Right lobe of liver (tissue), 6 donors: ENCODE measurements around the gene HELT. TPM values are rescaled to one million over a fixed set of nuclear protein-coding genes. Genes with fewer than 3 reads are reported as not detected.
"Not testable (repeated sequence)": the region's sequence is repeated elsewhere in the genome, so short reads cannot be mapped to it uniquely, and the experiment has no call there.

Experiments
- ATAC-seq, 4 donors: fragments of 200-7000 bp; cut with Tn5 transposase; one replicate each; pipeline ENCODE4 v1.9.1; 2020; ENCODE audit warnings: mild to moderate bottlenecking in 4 of 4, moderate library complexity in 4 of 4
- DNase-seq, 3 donors: peaks; one replicate each; pipeline ENCODE4 v3.0.0-alpha.2; 2020
- H3K27ac ChIP-seq, 3 donors: fragments of 200-600 bp; one replicate each; pipeline ENCODE4 v1.8.0; 2022
- H3K27me3 ChIP-seq, 2 donors: fragments of 200-600 bp; one replicate each; pipeline ENCODE4 v1.8.0; 2022
- H3K36me3 ChIP-seq, 4 donors: fragments of 200-600 bp; sonication (generic) in 1 of 4; one replicate each; pipeline versions ENCODE4 v1.5.1 to v1.8.0; 2017 to 2022; ENCODE audit warnings: control low read depth in 1 of 4
- H3K4me1 ChIP-seq, 4 donors: fragments of 200-600 bp; sonication (generic) in 1 of 4; one replicate each; pipeline versions ENCODE4 v1.5.1 to v1.8.0; 2017 to 2022; ENCODE audit warnings: control low read depth in 1 of 4
- H3K4me3 ChIP-seq, 3 donors: fragments of 200-600 bp; one replicate each; pipeline ENCODE4 v1.8.0; 2022
- H3K9me3 ChIP-seq, 4 donors: fragments of 200-600 bp; sonication (generic) in 1 of 4; one replicate each; pipeline versions ENCODE4 v1.5.1 to v1.8.0; 2017 to 2022; ENCODE audit warnings: control low read depth in 1 of 4
- POLR2A ChIP-seq: fragments of 450-650 bp; IDR thresholded peaks from one replicate; pipeline ENCODE4 v1.6.1; 2017; ENCODE audit warnings: antibody characterized with exemption, mild to moderate bottlenecking
- WGBS: methylation state at CpG from one replicate; pipeline ENCODE4 v1.1.6; 2018; ENCODE audit warnings: low coverage, low lambda C conversion rate; ENCODE audit not compliant: insufficient coverage; ENCODE audit errors: missing lambda C conversion rate; 5-methylcytosine and 5-hydroxymethylcytosine counted together
- intact Hi-C, 2 donors: fragments of 100-400 bp; cut with DNase I; formaldehyde crosslinking; loops; one replicate each; pipeline versions ENCODE4 v1.11.2 to v1.14.1; 2022
- long read RNA-seq: library from polyadenylated mRNA; unstranded; transcript quantifications from one replicate; pipeline ENCODE4 v2.0.0, GENCODE V29; 2019
- total RNA-seq, 6 experiments: library from RNA; depleted of rRNA in 2 of 6; stranded (reverse); fragments of >200 nt in 2 of 6; fragmentation: NEBNext Ultra II Directional in 3 of 6; extraction: Animal tissue kit (Norgen Biotek cat#: 25700) in 3 of 6; gene quantifications; one replicate each; pipeline versions ENCODE4 v1.1.0 to v1.2.4, GENCODE V29; 2016 to 2023
- TF ChIP-seq, protein P1 (sequence below), 4 donors: fragments of 200-600 bp in 3 of 4; fragments of 450-650 bp in 1 of 4; IDR thresholded peaks; one replicate each; pipeline versions ENCODE4 v1.5.1 to v1.8.0; 2016 to 2022; ENCODE audit warnings: antibody characterized with exemption in 4 of 4, mild to moderate bottlenecking in 2 of 4
- donor health status: DM: no; HTN: yes; CAD: no.
- donor health status: DM: no; HTN: no; CAD: no.
- donor health status: DM: no; HTN: no; CAD: no.
- donor health status: DM: no; HTN: yes; CAD: no.
- donor health status: DM: no; HTN: yes; CAD: no.

The HELT gene, protein sequence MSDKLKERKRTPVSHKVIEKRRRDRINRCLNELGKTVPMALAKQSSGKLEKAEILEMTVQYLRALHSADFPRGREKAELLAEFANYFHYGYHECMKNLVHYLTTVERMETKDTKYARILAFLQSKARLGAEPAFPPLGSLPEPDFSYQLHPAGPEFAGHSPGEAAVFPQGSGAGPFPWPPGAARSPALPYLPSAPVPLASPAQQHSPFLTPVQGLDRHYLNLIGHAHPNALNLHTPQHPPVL
- not detected for total RNA-seq
- long read RNA-seq = 0 reads

DNA sequence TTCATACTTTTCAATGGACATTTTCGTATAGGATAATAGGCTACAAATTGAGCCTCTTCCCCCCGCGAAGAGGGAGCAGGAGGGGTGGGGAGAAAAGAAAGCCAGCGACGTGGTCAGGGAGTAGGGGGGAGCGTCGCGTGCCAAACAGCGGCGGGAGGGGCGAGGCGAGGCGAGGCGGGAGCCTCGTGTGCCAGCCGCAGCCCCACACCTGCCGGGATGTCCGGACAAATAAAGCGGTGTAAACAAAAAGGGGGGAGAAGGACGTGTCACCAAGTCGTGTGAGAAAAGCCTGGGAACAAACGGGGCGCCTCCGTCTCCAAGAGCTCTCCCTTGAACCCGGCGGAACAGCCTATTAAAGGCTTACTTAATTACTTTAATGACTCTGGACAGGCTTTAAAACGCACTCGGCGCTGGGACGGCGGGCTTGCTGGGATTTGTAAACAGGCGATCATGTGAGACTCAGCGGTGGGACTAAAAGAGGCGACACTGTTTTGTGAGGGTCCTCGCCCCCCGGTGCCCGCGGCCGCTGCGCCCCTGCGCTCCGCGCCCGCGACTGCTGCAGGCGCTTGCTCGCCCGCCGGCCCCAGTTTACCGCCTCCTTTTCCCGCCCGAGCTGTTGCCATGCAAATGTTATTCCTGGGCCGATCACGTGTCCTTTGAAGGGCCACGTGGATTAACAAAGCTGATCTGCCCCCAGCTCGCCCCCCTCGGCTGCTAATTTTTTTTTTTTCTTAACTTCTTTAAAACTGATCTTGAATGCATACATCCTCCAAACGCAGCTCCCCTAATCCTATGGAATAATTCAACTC is at the start of gene HELT:
Gene HELT, plus strand, starts transcription at position 527 of the 809 bp plus-strand sequence. CDS start 439 bp downstream, outside the sequence.
- Histone ChIP-seq H3K36me3 (no peaks in the 10 kb centered on the region), H3K27me3 (peaks cover 6 to 15% of the 10 kb centered on the region in 2 donors), H3K9me3 (no peaks in the 10 kb centered on the region), H3K4me1 (peaks cover 0 to 20% (median 0%) of the 10 kb centered on the region in 4 donors), H3K4me3 (no peak within 1 kb of the TSS), H3K27ac (no peak within 1 kb of the TSS)
- 1% methylated on average over 44 of the region's 58 CpGs for WGBS
- DNase-seq (no peak), ATAC-seq (no peak)
- TF ChIP-seq POLR2A = no peak
- TF ChIP-seq, protein P1, sequence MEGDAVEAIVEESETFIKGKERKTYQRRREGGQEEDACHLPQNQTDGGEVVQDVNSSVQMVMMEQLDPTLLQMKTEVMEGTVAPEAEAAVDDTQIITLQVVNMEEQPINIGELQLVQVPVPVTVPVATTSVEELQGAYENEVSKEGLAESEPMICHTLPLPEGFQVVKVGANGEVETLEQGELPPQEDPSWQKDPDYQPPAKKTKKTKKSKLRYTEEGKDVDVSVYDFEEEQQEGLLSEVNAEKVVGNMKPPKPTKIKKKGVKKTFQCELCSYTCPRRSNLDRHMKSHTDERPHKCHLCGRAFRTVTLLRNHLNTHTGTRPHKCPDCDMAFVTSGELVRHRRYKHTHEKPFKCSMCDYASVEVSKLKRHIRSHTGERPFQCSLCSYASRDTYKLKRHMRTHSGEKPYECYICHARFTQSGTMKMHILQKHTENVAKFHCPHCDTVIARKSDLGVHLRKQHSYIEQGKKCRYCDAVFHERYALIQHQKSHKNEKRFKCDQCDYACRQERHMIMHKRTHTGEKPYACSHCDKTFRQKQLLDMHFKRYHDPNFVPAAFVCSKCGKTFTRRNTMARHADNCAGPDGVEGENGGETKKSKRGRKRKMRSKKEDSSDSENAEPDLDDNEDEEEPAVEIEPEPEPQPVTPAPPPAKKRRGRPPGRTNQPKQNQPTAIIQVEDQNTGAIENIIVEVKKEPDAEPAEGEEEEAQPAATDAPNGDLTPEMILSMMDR (IDR thresholded peaks at IDR 0.05) = no peak
- intact Hi-C loops = no loop called here

DNA sequence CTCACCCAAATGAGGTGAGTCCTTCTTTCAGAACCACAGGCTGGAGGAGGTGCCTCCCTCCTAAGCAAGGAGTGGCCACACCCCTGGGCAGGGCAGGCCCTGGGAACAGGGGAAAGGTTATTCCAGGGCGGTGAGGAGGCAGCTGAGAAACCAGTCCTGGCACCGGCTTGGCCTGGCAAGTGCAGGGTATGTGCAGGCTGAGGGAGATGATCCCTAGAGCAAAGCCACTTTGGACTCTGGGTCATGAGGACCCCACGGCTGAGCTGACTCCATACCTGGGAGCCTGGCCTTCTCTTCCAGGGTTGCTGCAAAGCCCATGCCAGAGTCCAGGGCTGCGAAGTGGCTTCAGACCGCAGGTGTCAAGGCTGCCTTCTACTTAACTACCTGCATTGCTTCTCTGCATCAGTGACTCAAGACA is 49.5 kb upstream of the HELT start:
- intact Hi-C loops = no loop called here
- ATAC-seq (peak; percentile 88 to 99 (median 94)), DNase-seq (peak; percentile 44 to 78 (median 59))
- Histone ChIP-seq H3K4me3 (no peak overlapping the region), H3K9me3 (no peaks in the 10 kb centered on the region), H3K27ac (no peak overlapping the region), H3K36me3 (no peaks in the 10 kb centered on the region), H3K27me3 (no peaks in the 10 kb centered on the region), H3K4me1 (peaks cover 0 to 10% (median 0%) of the 10 kb centered on the region in 4 donors)
- no peak for TF ChIP-seq POLR2A
- TF ChIP-seq, protein P1 (IDR thresholded peaks at IDR 0.05) = no peak
- WGBS = no CpG with 5 or more reads among the region's 5 CpGs

DNA sequence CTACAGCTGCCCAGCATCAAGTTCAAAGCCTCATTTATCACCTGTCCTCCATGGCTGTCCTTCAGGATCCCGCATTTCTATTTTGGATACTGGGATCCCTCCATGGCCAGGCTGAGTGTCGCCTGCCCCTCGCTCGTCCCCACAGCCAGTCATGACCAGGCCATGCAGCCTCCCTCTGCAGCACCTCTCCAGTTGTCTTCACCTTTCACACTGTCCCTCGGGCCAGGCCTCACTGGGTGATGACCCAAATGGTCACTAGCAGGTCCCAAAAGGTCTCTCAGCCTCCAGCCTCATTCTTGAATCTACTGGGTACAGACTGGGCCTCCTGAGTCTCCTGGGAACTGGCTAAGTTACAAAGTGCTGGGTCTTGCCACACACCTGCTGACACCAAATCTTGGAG is 48.7 kb upstream of the HELT start:
- H3K27ac ChIP-seq = no peak overlapping the region
- no peak overlapping the region for H3K4me3 ChIP-seq
- H3K27me3 ChIP-seq = no peaks in the 10 kb centered on the region
- no peaks in the 10 kb centered on the region for H3K36me3 ChIP-seq
- 84% methylated on average over 3 of the region's 5 CpGs for whole genome bisulfite sequencing
- no peaks in the 10 kb centered on the region for H3K9me3 ChIP-seq
- no peak for DNase-seq
- TF ChIP-seq, protein P1 (IDR thresholded peaks at IDR 0.05) = no peak
- no peak for TF ChIP-seq POLR2A
- no peak for ATAC-seq
- peaks cover 0 to 10% (median 0%) of the 10 kb centered on the region in 4 donors for H3K4me1 ChIP-seq
- intact Hi-C loops = no loop called here

DNA sequence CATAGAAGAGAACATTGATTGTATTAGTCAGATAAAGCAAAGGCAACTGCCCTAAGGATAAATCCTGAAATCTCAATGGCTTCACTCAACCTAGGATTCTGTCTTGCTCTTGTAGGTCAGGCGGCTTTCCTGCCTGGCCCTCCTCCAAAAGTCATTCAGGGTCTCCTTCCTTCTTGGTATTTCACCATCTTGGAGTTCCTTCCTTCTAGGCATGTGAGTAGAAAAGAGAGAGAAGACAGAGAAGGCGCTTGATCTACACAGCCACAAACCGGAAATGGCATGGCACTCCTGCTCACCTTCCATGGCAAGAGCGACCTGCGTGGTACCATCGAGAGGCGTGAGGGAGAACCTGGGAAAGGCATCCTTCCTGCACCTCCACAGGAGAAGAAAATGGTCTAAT is 45.3 kb upstream of the HELT start:
- intact Hi-C loops = no loop called here

DNA sequence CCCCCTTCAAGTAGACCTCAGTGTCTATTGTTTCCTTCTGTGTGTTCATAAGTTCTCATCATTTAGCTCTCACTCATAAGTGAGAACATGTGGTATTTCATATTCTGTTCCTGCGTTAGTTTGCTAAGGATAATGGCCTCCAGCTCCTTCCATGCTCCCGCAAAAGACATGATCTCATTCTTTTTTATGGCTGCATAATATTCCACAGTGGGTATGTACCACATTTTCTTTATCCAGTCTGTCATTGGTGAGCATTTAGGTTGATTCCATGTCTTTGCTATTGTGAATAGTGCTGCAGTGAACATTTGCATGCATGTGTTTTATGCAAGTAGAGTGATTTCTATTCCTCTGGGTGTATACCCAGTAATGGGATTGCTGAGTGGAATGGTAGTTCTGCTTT is 41.9 kb upstream of the HELT start:
- ATAC-seq, H3K4me1 ChIP-seq, H3K36me3 ChIP-seq, H3K4me3 ChIP-seq, H3K27me3 ChIP-seq, H3K27ac ChIP-seq, H3K9me3 ChIP-seq, intact Hi-C loops, DNase-seq: not testable (repeated sequence)
- WGBS = 89% methylated on average over 2 of the region's 2 CpGs

More for the DNA sequence above, 45.3 kb upstream of the HELT start:
- DNase-seq (no peak), ATAC-seq (no peak)
- Histone ChIP-seq H3K27ac (no peak overlapping the region), H3K4me3 (no peak overlapping the region), H3K9me3 (no peaks in the 10 kb centered on the region), H3K36me3 (no peaks in the 10 kb centered on the region), H3K4me1 (peaks cover 0 to 11% (median under 1%) of the 10 kb centered on the region in 4 donors), H3K27me3 (no peaks in the 10 kb centered on the region)
- TF ChIP-seq, protein P1 (IDR thresholded peaks at IDR 0.05) = no peak
- TF ChIP-seq POLR2A = no peak
- WGBS = 71% methylated on average over 2 of the region's 7 CpGs
